ENCODE results near the gene MLLT3.

- TF ChIP-seq EZH2 (IDR thresholded peaks at IDR 0.05; ENCODE audit: borderline replicate concordance, low read length): no peak
- TF ChIP-seq CTCF (conservative IDR thresholded peaks at IDR 0.05 in 1 of 2, IDR thresholded peaks at IDR 0.05 in 1 of 2; ENCODE audit: extremely low read depth in 1 of 2, insufficient read depth in 1 of 2, low read depth in 1 of 2, low read length in 2 of 2): no peak
These were observed 37.2 kb downstream of the MLLT3 start for GRCh38 chr9:20584968-20585643.

Measured in mammary epithelial cell (primary cell).